Progenitor cell of endocrine pancreas (in vitro differentiated cells): ENCODE measurements around the gene NAV2. TPM values are rescaled to one million over a fixed set of nuclear protein-coding genes. Genes with fewer than 3 reads are reported as not detected.

Experiments
- DNase-seq: peaks from one replicate; pipeline ENCODE4 v3.0.0; 2021; ENCODE audit warnings: low spot score; ENCODE audit not compliant: unreplicated experiment
- H3K27ac Mint-ChIP-seq: 2 replicates; pipeline ENCODE4 v1.8.0; 2021; ENCODE audit warnings: mild to moderate bottlenecking, moderate library complexity, mixed read lengths
- H3K27me3 Mint-ChIP-seq: 2 replicates; pipeline ENCODE4 v1.8.0; 2021; ENCODE audit warnings: mixed read lengths
- H3K36me3 Mint-ChIP-seq: 2 replicates; pipeline ENCODE4 v1.8.0; 2022; ENCODE audit warnings: mixed read lengths; ENCODE audit not compliant: insufficient read depth
- H3K4me1 Mint-ChIP-seq: 2 replicates; pipeline ENCODE4 v1.8.0; 2021; ENCODE audit warnings: low read depth, mixed read lengths
- H3K4me3 Mint-ChIP-seq: 2 replicates; pipeline ENCODE4 v1.8.0; 2021; ENCODE audit warnings: low read depth, mild to moderate bottlenecking, moderate library complexity, mixed read lengths
- H3K9me3 Mint-ChIP-seq: 2 replicates; pipeline ENCODE4 v1.8.0; 2021; ENCODE audit warnings: low read depth, mixed read lengths
- CTCF ChIP-seq: fragments of 200-600 bp; sonication (generic); IDR thresholded peaks from one replicate; pipeline ENCODE4 v1.5.0; 2021; ENCODE audit warnings: antibody characterized with exemption, mild to moderate bottlenecking; ENCODE audit not compliant: unreplicated experiment
- total RNA-seq: library from RNA; stranded (reverse); gene quantifications from 2 replicates; pipeline ENCODE4 v1.2.1, GENCODE V29; 2021

NAV2 gene
- total RNA-seq, 1 donor from 2014 or later = 88.3 TPM

- peaks cover 4% of the 10 kb centered on the region for H3K9me3 Mint-ChIP-seq
- peaks cover 29% of the 10 kb centered on the region for H3K4me1 Mint-ChIP-seq
- H3K4me3 Mint-ChIP-seq = no peak overlapping the region
- no peak for DNase-seq
- TF ChIP-seq CTCF = no peak
- H3K27me3 Mint-ChIP-seq = no peaks in the 10 kb centered on the region
- H3K36me3 Mint-ChIP-seq = peaks cover 5% of the 10 kb centered on the region
- no peak overlapping the region for H3K27ac Mint-ChIP-seq
Observed at GRCh38 chr11:19848219-19848618, 135.6 kb downstream of the NAV2 start.

GRCh38 chr11:19849107-19849789 is 136.6 kb downstream of the NAV2 start:
- Mint-ChIP-seq H3K4me3 (no peak overlapping the region), H3K36me3 (peaks cover 5% of the 10 kb centered on the region), H3K27me3 (no peaks in the 10 kb centered on the region), H3K9me3 (peaks cover 4% of the 10 kb centered on the region), H3K4me1 (peaks cover 31% of the 10 kb centered on the region), H3K27ac (no peak overlapping the region)
- DNase-seq = no peak
- no peak for TF ChIP-seq CTCF

- Mint-ChIP-seq H3K4me3 (no peak overlapping the region), H3K4me1 (peaks cover 31% of the 10 kb centered on the region), H3K9me3 (peaks cover 4% of the 10 kb centered on the region), H3K36me3 (peaks cover 5% of the 10 kb centered on the region), H3K27ac (peak overlapping the region; percentile 19), H3K27me3 (no peaks in the 10 kb centered on the region)
- no peak for DNase-seq
- no peak for TF ChIP-seq CTCF
Observed at GRCh38 chr11:19849947-19850593, 137.4 kb downstream of the NAV2 start.

- Mint-ChIP-seq H3K27ac (no peak overlapping the region), H3K4me1 (peaks cover 29% of the 10 kb centered on the region), H3K36me3 (peaks cover 5% of the 10 kb centered on the region), H3K27me3 (no peaks in the 10 kb centered on the region), H3K4me3 (no peak overlapping the region), H3K9me3 (peaks cover 4% of the 10 kb centered on the region)
- no peak for TF ChIP-seq CTCF
- DNase-seq = no peak
Observed at GRCh38 chr11:19852288-19852687, 139.7 kb downstream of the NAV2 start.

GRCh38 chr11:19853016-19853415 is 140.4 kb downstream of the NAV2 start:
- H3K27ac Mint-ChIP-seq = no peak overlapping the region
- no peak for TF ChIP-seq CTCF
- DNase-seq = no peak
- H3K9me3 Mint-ChIP-seq = peaks cover 5% of the 10 kb centered on the region
- no peak overlapping the region for H3K4me3 Mint-ChIP-seq
- peaks cover 5% of the 10 kb centered on the region for H3K36me3 Mint-ChIP-seq
- peaks cover 29% of the 10 kb centered on the region for H3K4me1 Mint-ChIP-seq
- H3K27me3 Mint-ChIP-seq = no peaks in the 10 kb centered on the region
